ENCODE data around the gene CSF1R.
"Not testable (repeated sequence)": the region's sequence is repeated elsewhere in the genome, so short reads cannot be mapped to it uniquely, and the experiment has no call there.

Gene CSF1R

GRCh38 chr5:150103678-150104549 lies 17.6 kb upstream of the CSF1R start:
- DNase-seq = no peak

DNA sequence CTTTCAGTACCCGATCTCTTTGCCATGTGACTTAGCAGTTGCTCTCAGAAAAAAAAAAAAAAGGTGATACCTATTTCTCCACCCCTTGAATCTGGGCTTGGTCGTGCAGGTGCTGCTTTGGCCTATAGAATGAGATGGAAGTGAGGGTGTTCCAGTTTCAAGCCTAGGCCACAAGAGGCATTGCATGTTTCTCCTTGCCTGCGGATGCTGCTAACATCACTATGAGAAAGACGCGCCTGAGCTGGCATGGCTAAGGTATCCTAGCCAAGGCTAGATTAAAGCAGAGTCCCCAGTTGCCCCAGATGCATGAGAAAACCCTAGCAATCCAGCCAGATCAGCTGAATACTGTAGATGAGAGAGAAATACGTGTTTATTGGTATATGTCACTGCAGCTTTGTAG lies 14.7 kb upstream of the CSF1R start:
- DNase-seq = no peak

- no peak for DNase-seq
Measured at GRCh38 chr5:150097152-150097551, 10.8 kb upstream of the CSF1R start.

GRCh38 chr5:150092159-150092787 lies 5.9 kb upstream of the CSF1R start:
- no peak for DNase-seq

GRCh38 chr5:150085191-150085912 lies 1.0 kb downstream of the CSF1R start:
- DNase-seq = no peak

- DNase-seq = not testable (repeated sequence)
Measured at GRCh38 chr5:150084754-150085153, 1.6 kb downstream of the CSF1R start.

- DNase-seq = no peak
Measured at GRCh38 chr5:150082889-150083288, 3.5 kb downstream of the CSF1R start.

DNA sequence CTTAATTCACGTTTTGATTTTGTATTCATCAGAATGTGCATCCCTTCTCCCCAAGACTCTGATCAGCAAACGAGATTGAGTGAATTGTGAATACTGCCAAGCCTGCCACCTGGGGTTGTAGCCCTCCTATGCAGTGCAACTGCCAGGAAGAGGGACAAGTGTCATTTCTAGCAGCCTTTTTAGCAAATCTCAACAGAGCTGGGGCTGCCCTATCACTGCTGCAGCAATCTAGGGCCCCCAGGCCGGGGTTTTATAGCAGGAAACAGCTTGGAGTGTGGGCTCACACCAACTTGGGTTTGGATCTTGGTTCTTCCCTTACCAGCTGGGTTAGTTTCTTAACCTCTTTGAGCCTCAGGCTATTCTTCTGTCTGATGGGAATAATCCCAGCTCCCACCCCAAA lies 4.0 kb downstream of the CSF1R start:
- no peak for DNase-seq

DNA sequence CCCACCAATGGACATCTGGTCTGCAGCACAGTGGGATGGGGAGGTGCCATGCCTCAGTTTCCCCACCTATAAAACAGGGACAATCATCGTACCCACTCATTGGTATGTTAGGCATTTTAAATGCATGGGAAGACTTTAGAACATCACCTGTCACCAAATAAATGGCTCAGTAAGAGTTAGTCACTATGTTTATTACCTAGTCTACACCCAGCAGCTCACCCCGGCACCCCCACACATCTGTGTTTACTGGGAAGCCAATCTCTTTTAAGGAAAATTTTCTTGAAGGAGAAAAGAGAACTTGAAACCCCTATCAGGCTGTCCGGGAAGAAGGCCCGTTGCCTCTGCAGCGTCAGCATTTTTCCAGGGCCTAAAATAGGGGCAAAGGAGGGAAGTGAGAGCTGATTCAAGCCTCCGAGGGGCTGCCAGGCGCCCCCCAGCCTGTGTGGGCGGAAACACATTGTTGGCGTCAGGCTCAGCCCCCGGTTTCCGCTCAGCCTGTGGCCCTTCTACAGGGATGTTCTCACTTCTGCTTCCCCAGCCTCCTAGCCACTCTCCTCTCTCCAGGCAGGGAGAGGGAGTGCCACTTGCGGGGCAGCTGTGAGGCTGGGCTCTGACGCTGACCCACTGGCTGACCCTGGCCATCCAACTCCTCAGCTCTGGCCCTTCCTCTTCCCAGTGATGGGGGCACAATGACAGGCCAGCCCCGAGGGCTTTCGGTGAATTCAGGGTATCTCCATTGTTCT lies 4.6 kb downstream of the CSF1R start:
- no peak for DNase-seq

DNA sequence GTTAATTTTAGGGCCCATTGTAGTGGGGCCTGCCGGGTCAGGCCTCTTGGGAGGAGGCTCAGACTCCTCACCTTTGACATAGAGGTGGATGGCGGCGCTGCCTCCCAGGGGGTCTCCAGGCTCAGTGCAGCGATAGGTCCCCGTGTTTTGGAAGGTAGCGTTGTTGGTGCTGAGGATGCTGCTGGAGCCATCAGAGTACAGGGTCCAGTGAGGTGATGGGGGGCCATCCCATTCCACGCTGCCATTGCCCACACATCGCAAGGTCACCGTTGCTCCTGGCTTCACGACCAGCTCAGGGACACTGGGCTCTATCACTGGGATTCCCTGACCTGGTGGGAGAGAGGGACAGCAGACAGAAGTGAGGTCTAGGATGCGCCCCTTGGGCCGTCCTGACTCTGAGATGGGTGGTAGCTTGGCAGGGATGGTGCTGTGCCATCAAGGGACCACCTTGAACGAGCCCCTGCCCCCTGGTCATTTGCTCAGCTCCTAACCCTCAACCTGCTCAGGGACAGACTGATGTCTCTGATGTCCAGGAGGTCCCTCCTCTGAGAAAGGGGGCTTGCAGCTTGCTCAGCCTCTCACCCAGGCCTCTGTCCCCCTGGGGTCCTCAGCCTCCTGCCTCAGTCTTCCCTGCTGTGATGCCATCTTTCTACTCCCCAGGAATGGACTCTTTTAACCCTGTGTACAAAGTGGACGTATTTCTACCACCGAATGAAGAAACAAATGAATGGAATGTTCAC lies 5.5 kb downstream of the CSF1R start:
- DNase-seq = no peak

DNA sequence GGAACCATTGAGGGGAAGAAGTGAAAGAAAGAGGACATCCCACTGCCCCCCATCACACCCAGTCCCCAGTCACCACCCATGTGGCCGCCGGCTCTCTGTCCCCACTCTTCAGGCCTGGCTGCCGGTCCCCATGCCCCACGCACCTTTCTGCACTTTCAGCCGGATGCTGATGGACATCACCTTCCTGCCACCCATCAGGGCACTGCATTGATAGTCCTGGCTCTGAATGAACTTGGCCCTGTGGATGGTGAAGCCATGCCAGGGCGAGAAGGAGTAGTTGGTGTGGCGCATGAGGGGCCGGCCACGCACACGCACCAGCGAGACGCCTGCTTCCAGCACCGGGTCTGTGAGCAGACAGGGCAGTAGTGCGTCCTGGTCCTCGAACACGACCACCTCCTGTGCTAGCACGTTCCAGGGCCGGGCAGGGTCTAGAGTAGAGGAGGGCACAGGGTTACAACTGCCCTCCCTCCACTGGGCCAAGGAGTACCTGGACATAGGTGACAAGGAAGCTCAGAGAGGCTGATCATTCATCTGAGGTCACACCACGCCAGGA lies 6.4 kb downstream of the CSF1R start:
- no peak for DNase-seq

- no peak for DNase-seq
Measured at GRCh38 chr5:150078802-150079689, 7.3 kb downstream of the CSF1R start.

DNA sequence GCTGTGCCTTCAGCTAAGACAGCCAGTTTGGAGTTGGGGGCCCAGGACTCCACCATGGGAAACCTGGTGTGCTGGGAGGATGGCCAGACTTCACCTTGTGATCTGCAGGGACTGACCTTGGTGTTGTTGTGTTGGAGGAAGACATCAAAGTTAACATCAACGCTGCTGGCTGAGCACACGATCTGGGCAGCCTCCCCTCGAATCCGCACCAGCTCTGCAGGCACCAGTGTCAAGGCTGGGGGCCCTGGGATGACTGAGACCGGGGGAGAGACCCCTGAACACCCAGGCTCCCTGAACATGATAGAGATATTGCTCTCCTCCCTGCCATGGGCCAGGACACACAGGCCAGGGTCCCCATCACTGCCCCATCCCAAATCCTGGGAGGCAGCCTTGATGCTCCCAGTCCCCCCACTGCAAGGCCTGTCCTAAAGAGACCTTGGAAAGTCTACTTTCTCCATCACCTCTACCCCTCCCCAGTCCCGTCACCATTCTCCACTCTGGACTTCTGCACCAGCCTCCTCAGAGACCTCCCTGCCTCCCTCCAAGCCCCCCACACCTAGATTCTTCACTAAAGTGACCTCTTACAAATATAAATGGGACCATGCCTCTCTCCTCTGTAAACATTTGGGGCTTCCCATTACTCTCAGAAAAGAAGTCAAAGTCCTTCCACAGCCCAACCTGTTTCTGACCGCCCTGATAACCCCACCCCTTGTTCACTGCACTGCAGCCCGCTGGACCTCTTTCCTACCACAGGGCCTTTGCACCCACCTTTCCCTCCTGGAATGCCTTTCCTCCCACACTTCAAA lies 8.2 kb downstream of the CSF1R start:
- no peak for DNase-seq

DNA sequence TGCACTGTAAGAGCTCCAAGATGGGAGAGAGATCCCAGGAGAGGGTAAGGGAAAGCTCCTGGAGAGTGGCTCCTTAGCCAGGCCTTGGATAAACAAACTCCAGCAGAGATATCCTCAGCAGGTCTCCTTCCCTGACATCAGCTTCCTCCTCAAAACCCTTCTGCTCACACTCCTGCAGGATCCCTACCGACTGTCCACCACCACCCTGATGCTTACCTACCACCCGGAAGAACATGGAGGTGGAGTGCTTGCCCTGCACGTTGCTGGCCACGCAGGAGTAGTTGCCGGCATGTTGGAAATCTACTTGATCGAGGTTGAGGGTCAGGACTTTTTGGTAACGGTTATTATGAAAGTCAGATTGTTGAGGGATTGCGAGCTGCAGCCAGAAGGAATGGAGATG lies 9.3 kb downstream of the CSF1R start:
- DNase-seq = no peak

DNA sequence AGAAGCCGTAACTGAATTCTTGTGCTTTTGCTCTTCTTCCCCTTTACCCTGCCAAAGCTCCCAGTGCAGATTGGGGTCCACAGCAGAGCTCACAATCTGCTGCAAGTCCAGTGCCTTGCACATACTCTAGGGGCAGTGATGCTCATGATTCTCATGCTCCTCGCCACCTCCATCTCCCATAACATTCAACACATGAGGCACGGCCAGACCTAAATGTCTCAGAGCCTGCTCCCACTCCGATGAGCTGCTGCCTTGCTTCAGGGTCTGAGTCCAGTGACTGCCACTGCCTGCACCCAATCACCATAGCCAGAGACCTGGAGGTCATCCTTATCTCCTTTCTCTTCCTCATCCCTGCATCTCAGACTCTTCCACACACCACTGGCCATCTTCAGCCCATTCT lies 10.5 kb downstream of the CSF1R start:
- DNase-seq = no peak

- no peak for DNase-seq
Measured at GRCh38 chr5:150075233-150075632, 11.1 kb downstream of the CSF1R start.

- DNase-seq = no peak
Measured at GRCh38 chr5:150073677-150074076, 12.7 kb downstream of the CSF1R start.

GRCh38 chr5:150073086-150073625 lies 13.2 kb downstream of the CSF1R start:
- DNase-seq = no peak

- no peak for DNase-seq
Measured at GRCh38 chr5:150070821-150071220, 15.5 kb downstream of the CSF1R start.
